HEK293T (cell line): Measurements from ENCODE around the gene CCDC57.

Experiments used
- ARNT ChIP-seq: fragments of 450-650 bp; IDR thresholded peaks from 2 replicates; pipeline ENCODE4 v1.6.1; 2017; ENCODE audit warnings: mild to moderate bottlenecking
- BHLHE40 ChIP-seq: fragments of 450-650 bp; IDR thresholded peaks from 2 replicates; pipeline ENCODE4 v1.6.1; 2016; ENCODE audit warnings: mild to moderate bottlenecking, moderate library complexity, borderline replicate concordance
- CTBP1 ChIP-seq: fragments of 450-650 bp; IDR thresholded peaks from 2 replicates; pipeline ENCODE4 v1.6.1; 2016; ENCODE audit warnings: borderline replicate concordance
- ELF4 ChIP-seq: fragments of 450-650 bp; IDR thresholded peaks from 2 replicates; pipeline ENCODE4 v1.6.1; 2017; ENCODE audit warnings: antibody characterized with exemption
- FOXA1 ChIP-seq: fragments of 450-650 bp; IDR thresholded peaks from 2 replicates; pipeline ENCODE4 v1.6.1; 2016; ENCODE audit warnings: mild to moderate bottlenecking
- FOXK2 ChIP-seq: fragments of 450-650 bp; IDR thresholded peaks from 2 replicates; pipeline ENCODE4 v1.6.1; 2016; ENCODE audit warnings: mild to moderate bottlenecking
- FOXM1 ChIP-seq: fragments of 450-650 bp; IDR thresholded peaks from 2 replicates; pipeline ENCODE4 v1.6.1; 2017; ENCODE audit warnings: mild to moderate bottlenecking, borderline replicate concordance
- HDGF ChIP-seq: fragments of 450-650 bp; IDR thresholded peaks from 2 replicates; pipeline ENCODE4 v1.6.1; 2017; ENCODE audit warnings: antibody characterized with exemption, borderline replicate concordance
- NFRKB ChIP-seq: fragments of 450-650 bp; IDR thresholded peaks from 2 replicates; pipeline ENCODE4 v1.6.1; 2016; ENCODE audit warnings: mild to moderate bottlenecking, moderate library complexity
- PKNOX1 ChIP-seq: fragments of 450-650 bp; IDR thresholded peaks from 2 replicates; pipeline ENCODE4 v1.6.1; 2016
- SP1 ChIP-seq: fragments of 450-650 bp; IDR thresholded peaks from 2 replicates; pipeline ENCODE4 v1.6.1; 2017
- TARDBP ChIP-seq: fragments of 450-650 bp; IDR thresholded peaks from 2 replicates; pipeline ENCODE4 v1.6.1; 2016

- no peak for TF ChIP-seq CTBP1
- TF ChIP-seq FOXK2, result no peak
- no peak for TF ChIP-seq SP1
- TF ChIP-seq FOXM1, result no peak
- no peak for TF ChIP-seq TARDBP
- no peak for TF ChIP-seq PKNOX1
- TF ChIP-seq HDGF, result no peak
- no peak for TF ChIP-seq ARNT
- TF ChIP-seq NFRKB, result no peak
- no peak for TF ChIP-seq BHLHE40
- TF ChIP-seq ELF4, result no peak
- TF ChIP-seq FOXA1, result no peak
Observed at GRCh38 chr17:82155606-82156005, 57.0 kb downstream of the CCDC57 start.
